GM19193 (cell line): ENCODE measurements around the gene PIEZO2.

ENCODE experiments used
- POLR2A ChIP-seq: IDR thresholded peaks from 4 replicates; pipeline ENCODE4 v1.6.1; 2011; ENCODE audit not compliant: insufficient read depth, insufficient read length; ENCODE audit errors: extremely low read depth

PIEZO2 gene

GRCh38 chr18:11105463-11105862, 43.9 kb downstream of the PIEZO2 start:
- no peak for TF ChIP-seq POLR2A

GRCh38 chr18:11104307-11104706, 45.1 kb downstream of the PIEZO2 start:
- no peak for TF ChIP-seq POLR2A

DNA sequence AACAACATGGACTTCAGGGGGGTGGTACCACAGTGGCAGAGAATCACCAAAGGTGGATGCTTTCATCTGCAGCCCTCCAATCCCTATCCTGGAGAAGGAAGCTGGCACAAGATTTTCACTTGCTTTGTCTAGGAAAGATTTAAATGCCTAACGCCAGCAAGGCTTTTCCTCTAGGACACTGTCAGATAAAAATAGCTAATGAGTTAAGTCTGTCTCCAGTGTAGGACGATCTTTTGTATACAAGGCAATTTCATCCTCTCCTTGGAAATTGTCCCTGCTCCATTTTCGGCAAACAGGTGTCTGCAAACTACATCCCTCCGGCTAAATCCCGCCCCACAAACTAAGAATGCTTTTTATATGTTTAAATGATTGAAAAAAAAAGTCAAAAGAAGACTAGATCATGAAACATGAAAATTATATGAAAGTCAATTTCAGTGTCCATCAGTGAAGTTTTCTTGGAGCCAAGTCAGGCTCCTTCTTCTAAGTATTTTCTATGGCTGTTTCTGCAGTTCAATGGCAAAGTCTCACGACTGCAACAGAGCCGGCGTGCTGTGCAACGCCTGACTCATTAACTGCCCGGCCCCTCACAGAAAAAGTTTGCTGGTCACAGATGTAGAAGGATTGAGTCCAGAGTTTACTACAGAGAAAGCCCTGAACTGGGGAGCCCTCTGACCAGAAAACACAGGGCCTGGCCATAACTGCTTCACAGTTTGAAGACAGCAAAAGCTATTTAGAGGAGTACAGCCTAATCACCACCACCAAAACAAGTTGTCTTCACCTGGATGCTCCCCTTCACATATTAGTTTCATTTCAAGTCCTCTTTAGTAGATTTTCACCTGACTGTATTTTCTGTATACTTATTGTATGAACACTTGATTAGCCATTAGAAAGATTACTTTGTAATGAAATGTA, 52.3 kb downstream of the PIEZO2 start:
- TF ChIP-seq POLR2A: no peak

- TF ChIP-seq POLR2A: no peak
These were observed 53.0 kb downstream of the PIEZO2 start for GRCh38 chr18:11096411-11096810.

- TF ChIP-seq POLR2A: no peak
These were observed 53.6 kb downstream of the PIEZO2 start for GRCh38 chr18:11095674-11096293.

GRCh38 chr18:11095211-11095610, 54.2 kb downstream of the PIEZO2 start:
- no peak for TF ChIP-seq POLR2A

GRCh38 chr18:11091746-11092145, 57.6 kb downstream of the PIEZO2 start:
- no peak for TF ChIP-seq POLR2A

GRCh38 chr18:11089931-11090715, 59.2 kb downstream of the PIEZO2 start:
- no peak for TF ChIP-seq POLR2A

- no peak for TF ChIP-seq POLR2A
These were observed 68.3 kb downstream of the PIEZO2 start for GRCh38 chr18:11081009-11081532.

DNA sequence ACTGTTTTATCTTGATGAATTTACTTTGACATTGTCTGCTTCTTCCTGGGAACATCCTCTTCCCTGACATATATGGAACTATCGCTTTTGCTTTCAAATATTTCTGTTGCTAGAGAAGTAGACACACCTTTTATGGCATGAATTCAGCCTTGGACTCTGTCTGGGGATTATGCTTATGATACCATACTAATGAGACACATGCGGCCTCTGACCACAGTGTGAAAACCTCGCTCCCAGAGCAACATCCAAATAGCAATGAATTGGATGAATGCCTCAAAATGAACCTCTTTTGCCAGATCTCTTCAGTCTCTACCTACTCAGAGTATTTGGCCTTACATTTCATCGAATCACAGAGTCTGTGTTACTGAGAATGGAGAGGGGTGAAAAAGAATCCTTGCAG, 70.9 kb downstream of the PIEZO2 start:
- no peak for TF ChIP-seq POLR2A

DNA sequence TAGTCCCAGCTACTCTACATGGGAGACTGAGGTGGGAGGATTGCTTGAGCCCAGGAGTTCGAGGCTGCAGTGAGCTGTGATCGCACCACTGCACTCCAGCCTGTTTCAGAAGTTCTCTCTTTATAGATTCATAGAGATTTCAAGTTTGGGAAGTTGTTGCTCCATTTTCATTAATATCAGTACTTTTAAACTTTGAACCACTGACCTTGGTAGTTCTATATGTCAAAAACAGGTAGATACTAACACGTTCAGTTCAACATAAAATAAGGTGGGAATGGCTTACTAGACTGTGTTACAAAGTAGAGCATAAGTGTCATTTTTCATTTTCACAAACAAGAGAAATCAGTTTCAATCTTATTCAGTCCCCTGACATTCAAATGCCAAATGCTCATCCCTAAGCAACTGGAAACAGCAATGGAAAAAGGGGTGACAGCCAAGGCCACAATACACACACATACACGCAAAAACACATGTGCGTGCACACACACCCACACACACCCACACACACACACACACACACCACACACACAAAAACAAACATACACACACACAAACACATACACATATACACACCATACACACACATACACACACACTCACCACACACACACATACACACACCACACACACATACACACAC, 71.7 kb downstream of the PIEZO2 start:
- no peak for TF ChIP-seq POLR2A

- TF ChIP-seq POLR2A: no peak
These were observed 74.5 kb downstream of the PIEZO2 start for GRCh38 chr18:11074889-11075288.

DNA sequence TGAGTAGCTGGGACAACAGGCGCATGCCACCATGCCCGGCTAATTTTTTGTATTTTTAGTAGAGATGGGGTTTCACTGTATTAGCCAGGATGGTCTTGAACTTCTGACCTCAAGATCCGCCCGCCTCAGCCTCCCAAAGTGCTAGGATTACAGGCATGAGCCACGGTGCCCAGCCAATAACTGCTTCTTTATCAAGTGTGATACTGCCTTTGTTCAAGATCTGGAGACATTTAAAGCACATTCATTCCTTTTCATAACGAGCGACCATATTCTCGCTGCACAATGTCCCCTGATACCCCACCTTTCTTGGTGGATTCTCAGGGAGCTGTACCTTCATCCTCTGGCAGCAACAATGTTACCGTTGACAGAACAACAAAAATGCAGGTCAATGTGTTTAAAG, 75.4 kb downstream of the PIEZO2 start:
- no peak for TF ChIP-seq POLR2A

- TF ChIP-seq POLR2A: no peak
These were observed 76.7 kb downstream of the PIEZO2 start for GRCh38 chr18:11072632-11073031.

DNA sequence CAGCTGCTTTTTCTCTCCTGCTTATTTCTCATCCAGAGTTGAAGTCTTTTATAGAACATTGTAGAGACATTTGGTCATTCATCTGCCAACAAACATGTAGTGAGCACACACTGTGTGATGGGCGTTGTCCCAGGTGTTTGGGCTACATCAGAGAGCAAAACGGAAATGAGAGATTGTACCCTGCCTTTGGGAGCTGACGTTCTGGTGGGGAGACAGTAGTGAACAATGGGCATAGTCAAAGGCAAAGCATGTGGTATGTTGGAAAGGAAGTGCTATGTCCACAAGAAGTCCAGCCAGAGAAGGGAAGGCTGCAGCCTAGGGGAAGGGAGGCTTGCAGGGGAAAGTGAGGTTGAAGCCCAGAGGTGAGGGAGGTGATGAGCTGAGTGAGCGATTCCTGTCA, 78.1 kb downstream of the PIEZO2 start:
- TF ChIP-seq POLR2A: no peak

DNA sequence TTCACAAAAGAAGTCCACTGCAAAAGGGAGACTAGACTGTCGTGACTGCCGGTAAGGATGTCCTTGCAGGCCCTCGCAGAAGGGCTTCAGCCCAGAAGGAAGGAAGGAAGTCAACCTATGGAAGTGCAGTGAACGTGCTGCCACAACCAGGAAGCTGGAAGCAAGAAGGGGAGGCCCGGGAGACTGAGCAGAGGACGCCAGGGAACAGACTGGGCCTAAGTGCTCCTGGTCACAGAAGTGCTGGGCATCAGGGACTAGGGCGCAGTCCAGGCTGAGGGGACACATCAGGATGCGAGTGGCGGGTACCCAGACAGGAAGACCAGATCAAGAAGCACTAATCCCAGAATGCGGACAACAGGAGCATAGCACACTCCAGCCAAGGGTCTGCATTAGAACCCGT, 78.8 kb downstream of the PIEZO2 start:
- no peak for TF ChIP-seq POLR2A

GRCh38 chr18:11066038-11066437, 83.3 kb downstream of the PIEZO2 start:
- TF ChIP-seq POLR2A: no peak
